Stimulated activated CD4-positive, alpha-beta T cell treated with anti-CD3 and anti-CD28 coated beads, Interleukin-15, amount 100 ng/mL, for 1 hour (primary cell): ENCODE data around the gene RGS14.

ENCODE experiments used
- DNase-seq, 2 donors: peaks; one replicate each; pipeline ENCODE4 v3.0.0-alpha.2; 2020; ENCODE audit warnings: low read depth in 1 of 2, low spot score in 1 of 2

RGS14 gene

GRCh38 chr5:177377851-177378776 lies 20.4 kb downstream of the RGS14 start:
- DNase-seq = no peak

- no peak for DNase-seq
Measured at GRCh38 chr5:177378884-177379883, 21.5 kb downstream of the RGS14 start.

GRCh38 chr5:177380805-177381126 lies 23.0 kb downstream of the RGS14 start:
- DNase-seq = no peak

GRCh38 chr5:177382423-177383029 lies 24.8 kb downstream of the RGS14 start:
- DNase-seq = no peak

GRCh38 chr5:177383181-177383580 lies 25.5 kb downstream of the RGS14 start:
- no peak for DNase-seq

GRCh38 chr5:177384134-177384533 lies 26.4 kb downstream of the RGS14 start, which contains the start of gene SLC34A1:
Gene SLC34A1 (plus strand): TSS chr5:177384434. CDS start chr5:177385742, 1,308 bp downstream.
- DNase-seq = no peak

- no peak for DNase-seq
Measured at GRCh38 chr5:177385720-177386119, 28.0 kb downstream of the RGS14 start.

GRCh38 chr5:177386542-177386941 lies 28.8 kb downstream of the RGS14 start:
- DNase-seq = no peak

GRCh38 chr5:177387405-177387804 lies 29.7 kb downstream of the RGS14 start:
- no peak for DNase-seq

GRCh38 chr5:177388521-177389052 lies 30.9 kb downstream of the RGS14 start:
- DNase-seq = no peak

- DNase-seq = peak in 1 of 2 donors; percentile 15
Measured at GRCh38 chr5:177389241-177390169, 31.8 kb downstream of the RGS14 start.

GRCh38 chr5:177390363-177391300 lies 32.9 kb downstream of the RGS14 start:
- DNase-seq = peak; percentile 72 to 79

GRCh38 chr5:177392765-177393164 lies 35.0 kb downstream of the RGS14 start:
- DNase-seq = no peak

GRCh38 chr5:177393206-177393765 lies 35.6 kb downstream of the RGS14 start:
- no peak for DNase-seq

- no peak for DNase-seq
Measured at GRCh38 chr5:177393990-177394389, 36.3 kb downstream of the RGS14 start.

- no peak for DNase-seq
Measured at GRCh38 chr5:177396078-177396477, 38.4 kb downstream of the RGS14 start.

- DNase-seq = no peak
Measured at GRCh38 chr5:177396807-177397206, 39.1 kb downstream of the RGS14 start.

- DNase-seq = no peak
Measured at GRCh38 chr5:177397875-177398390, 40.2 kb downstream of the RGS14 start.
